ENCODE measurements around the gene SYVN1. TPM values are rescaled to one million over a fixed set of nuclear protein-coding genes. Genes with fewer than 3 reads are reported as not detected.

The SYVN1 gene
- total RNA-seq, 2 experiments from 2014 or later = 24.5 to 26.2 TPM

DNA sequence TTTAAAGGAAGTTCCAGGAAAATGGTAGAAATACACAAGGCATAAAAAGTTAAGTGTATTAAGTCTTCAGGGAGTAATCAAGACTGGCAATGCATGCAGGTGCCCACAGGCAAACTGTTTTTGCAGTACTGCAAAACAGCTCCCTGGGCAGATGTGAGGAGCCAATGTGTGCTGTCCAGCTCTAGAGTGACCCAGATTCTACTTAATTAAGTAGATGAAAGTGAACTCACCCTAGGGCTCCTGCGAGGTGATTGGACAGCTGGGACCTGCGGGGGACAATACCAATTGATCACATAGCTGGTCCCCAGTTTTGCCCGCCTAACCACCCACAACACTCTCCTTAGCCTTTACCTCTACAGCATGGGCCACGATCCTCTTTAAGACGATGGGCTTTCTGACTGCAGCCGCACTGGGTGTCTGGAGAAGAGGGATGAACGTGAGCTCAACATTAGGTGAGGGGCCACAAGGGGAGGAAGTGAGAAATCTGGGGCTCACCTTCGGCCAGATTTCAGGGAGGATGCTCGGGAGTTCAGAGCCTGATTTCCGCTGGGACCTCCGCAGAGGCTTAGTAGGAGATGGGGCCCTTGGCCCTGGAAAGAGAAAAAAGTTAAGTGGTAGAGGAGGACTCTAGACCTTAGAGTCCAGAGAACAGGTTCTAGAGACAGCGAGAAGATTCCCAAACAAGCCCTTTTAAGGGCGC is 51.0 kb downstream of the SYVN1 start:
- H3K4me1 Mint-ChIP-seq (ENCODE audit: low read depth) = peaks cover 43% of the 10 kb centered on the region
- CTCF ChIA-PET = interaction anchor here (0.7 to 2.2 kb wide), 5 partner anchors 14 to 250 kb away, joined by 3 to 8 read pairs (median 3); partner anchors contain the start of gene ARL2
- peak overlapping the region; percentile 96 for H3K27ac Mint-ChIP-seq
- DNase-seq = peak; percentile 34
- peak overlapping the region; percentile 99 for H3K4me3 Mint-ChIP-seq
- intact Hi-C loops (cut with micrococcal nuclease) = loop anchor here (5.0 kb wide), 2 partner anchors 56 to 71 kb away; partner anchors contain the start of genes ARL2 and SNX15
- no peaks in the 10 kb centered on the region for H3K9me3 Mint-ChIP-seq
- POLR2A ChIA-PET = interaction anchor here (0.5 to 3.5 kb wide), 9 partner anchors 9 to 248 kb away, joined by 3 to 17 read pairs (median 4); partner anchors contain the start of genes FAU, MRPL49, SAC3D1 and VPS51
- H3K27me3 Mint-ChIP-seq = no peaks in the 10 kb centered on the region
- H3K36me3 Mint-ChIP-seq = peaks cover 57% of the 10 kb centered on the region

GRCh38 chr11:65078786-65079342 is 55.5 kb downstream of the SYVN1 start:
- POLR2A ChIA-PET = interaction anchor here (1.2 kb wide), 1 partner anchor 38 kb away, joined by 3 read pairs; the partner anchor contains the start of gene SAC3D1
- intact Hi-C loops (cut with micrococcal nuclease) = no loop called here
- H3K4me3 Mint-ChIP-seq = no peak overlapping the region

DNA sequence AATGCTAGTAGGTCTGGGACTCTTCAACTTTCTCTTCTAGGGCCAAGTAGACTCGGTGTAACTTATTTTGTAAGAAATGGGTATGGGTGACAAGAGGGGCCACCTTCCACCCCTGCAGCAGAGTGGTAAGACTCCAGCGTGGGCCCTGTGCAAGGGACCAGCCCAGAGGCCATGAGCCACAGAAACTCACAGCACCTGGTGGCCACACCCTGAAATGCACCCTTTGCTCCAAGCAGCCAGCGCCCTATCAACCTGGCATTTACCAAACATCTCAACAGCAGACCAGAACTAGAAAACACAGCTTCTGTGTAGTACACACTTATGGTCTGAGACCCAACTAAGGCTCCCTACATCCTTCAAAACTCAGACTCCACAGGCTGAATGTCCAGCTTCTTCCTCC is 56.2 kb downstream of the SYVN1 start:
- peak; percentile 74 for DNase-seq
- no peak overlapping the region for H3K4me3 Mint-ChIP-seq
- H3K9me3 Mint-ChIP-seq = no peaks in the 10 kb centered on the region
- intact Hi-C loops (cut with micrococcal nuclease) = no loop called here
- POLR2A ChIA-PET = no interaction called here
- peaks cover 61% of the 10 kb centered on the region for H3K36me3 Mint-ChIP-seq
- no peaks in the 10 kb centered on the region for H3K27me3 Mint-ChIP-seq
- CTCF ChIA-PET = interaction anchor here (0.6 to 1.8 kb wide), 4 partner anchors 33 to 230 kb away, joined by 3 to 7 read pairs (median 4); partner anchors contain the start of gene TM7SF2
- no peak overlapping the region for H3K27ac Mint-ChIP-seq
- peaks cover 30% of the 10 kb centered on the region for H3K4me1 Mint-ChIP-seq (ENCODE audit: low read depth)

More at GRCh38 chr11:65078786-65079342, 55.5 kb downstream of the SYVN1 start:
- Mint-ChIP-seq H3K9me3 (no peaks in the 10 kb centered on the region), H3K27ac (no peak overlapping the region), H3K4me1 (ENCODE audit: low read depth) (peaks cover 30% of the 10 kb centered on the region), H3K27me3 (no peaks in the 10 kb centered on the region), H3K36me3 (peaks cover 68% of the 10 kb centered on the region)
- no peak for DNase-seq
- CTCF ChIA-PET = interaction anchor here (0.6 to 1.8 kb wide), 4 partner anchors 32 to 231 kb away, joined by 3 to 7 read pairs (median 4); partner anchors contain the start of gene TM7SF2

DNA sequence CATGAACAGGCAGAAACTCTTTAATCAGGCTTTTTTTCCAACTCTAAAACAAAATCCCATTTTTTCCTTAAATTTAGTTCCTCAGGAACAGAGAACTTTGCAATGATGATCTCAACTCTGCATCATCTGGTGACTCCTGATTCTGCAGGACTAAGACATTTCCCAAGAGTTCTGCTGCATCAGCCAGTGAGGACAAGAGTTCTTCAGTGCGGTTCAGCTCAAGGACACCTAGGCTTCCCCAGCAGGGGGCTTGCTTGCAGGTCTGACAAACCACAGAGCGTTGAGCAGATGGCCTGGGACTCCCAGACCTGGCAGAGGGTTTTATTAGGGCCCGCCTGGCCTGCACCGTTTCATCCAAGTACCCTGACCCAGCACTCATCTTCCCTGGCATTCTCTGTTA is 56.9 kb downstream of the SYVN1 start:
- no peaks in the 10 kb centered on the region for H3K27me3 Mint-ChIP-seq
- H3K27ac Mint-ChIP-seq = no peak overlapping the region
- intact Hi-C loops (cut with micrococcal nuclease) = no loop called here
- ChIA-PET POLR2A (no interaction called here), CTCF (interaction anchor here (1.8 kb wide), 1 partner anchor 33 kb away, joined by 7 read pairs; the partner anchor contains the start of gene TM7SF2)
- DNase-seq = no peak
- no peak overlapping the region for H3K4me3 Mint-ChIP-seq
- H3K9me3 Mint-ChIP-seq = no peaks in the 10 kb centered on the region
- H3K4me1 Mint-ChIP-seq (ENCODE audit: low read depth) = peaks cover 23% of the 10 kb centered on the region
- peaks cover 55% of the 10 kb centered on the region for H3K36me3 Mint-ChIP-seq

Small RNA genes within 50 kb of the gene (microRNA-seq; reads per million reads assigned to microRNA genes)
- gene MIR6751 (ENCODE audit: borderline microRNAs expressed, borderline number of aligned reads, borderline replicate concordance) = not detected

Other genes starting within 250 kb of the SYVN1 start
- 10 to 100 TPM; 20.2 to 20.5 TPM for gene ATG2A, start 217.3 kb downstream of the SYVN1 start, total RNA-seq
- 10 to 100 TPM in 1 of 2 experiments, 1 to 10 TPM in 1; 9.7 to 11.9 TPM for gene PPP2R5B, start 209.8 kb downstream of the SYVN1 start, total RNA-seq
- under 1 TPM in 1 of 2 experiments, not detected in 1; 0.46 TPM for gene GPHA2, start 198.6 kb downstream of the SYVN1 start, total RNA-seq
- gene MAJIN, start 162.4 kb downstream of the SYVN1 start, total RNA-seq = under 1 TPM; 0.21 to 0.82 TPM
- gene BATF2, start 137.5 kb downstream of the SYVN1 start, total RNA-seq = under 1 TPM in 1 of 2 experiments, not detected in 1; 0.22 TPM
- gene ARL2, start 120.4 kb downstream of the SYVN1 start, total RNA-seq = 100 to 1,000 TPM; 104 to 109 TPM
- gene SNX15, start 107.1 kb downstream of the SYVN1 start, total RNA-seq = 10 to 100 TPM; 15.4 to 15.9 TPM
- 10 to 100 TPM; 14.2 to 14.7 TPM for gene SAC3D1, start 93.3 kb downstream of the SYVN1 start, total RNA-seq
- 10 to 100 TPM; 13.8 to 15.2 TPM for gene NAALADL1, start 76.0 kb downstream of the SYVN1 start, total RNA-seq
- 100 to 1,000 TPM; 111 to 112 TPM for gene CDCA5, start 50.5 kb downstream of the SYVN1 start, total RNA-seq
- 10 to 100 TPM; 28.3 to 31.3 TPM for gene ZFPL1, start 50.3 kb downstream of the SYVN1 start, total RNA-seq
- gene VPS51, start 38.3 kb downstream of the SYVN1 start, total RNA-seq = 10 to 100 TPM; 97.1 to 99.2 TPM
- gene TM7SF2, start 22.6 kb downstream of the SYVN1 start, total RNA-seq = 10 to 100 TPM; 19.2 to 21.0 TPM
- gene ZNHIT2, start 16.8 kb downstream of the SYVN1 start, total RNA-seq = 1 to 10 TPM; 9.3 to 9.7 TPM
- 1,000 to 10,000 TPM; 1,138 to 1,149 TPM for gene FAU, start 12.4 kb downstream of the SYVN1 start, total RNA-seq
- gene MRPL49, start 12.2 kb downstream of the SYVN1 start, total RNA-seq = 10 to 100 TPM; 48.5 to 52.5 TPM
- gene SPDYC, start 35.7 kb upstream of the SYVN1 start, total RNA-seq = not detected
- gene CAPN1, start 47.4 kb upstream of the SYVN1 start, total RNA-seq = 100 to 1,000 TPM; 111 to 116 TPM
- 10 to 100 TPM; 62.9 to 66.9 TPM for gene POLA2, start 127.4 kb upstream of the SYVN1 start, total RNA-seq
- under 1 TPM in 1 of 2 experiments, not detected in 1; 0.26 TPM for gene CDC42EP2, start 180.3 kb upstream of the SYVN1 start, total RNA-seq
- 10 to 100 TPM; 68.7 to 71.6 TPM for gene DPF2, start 199.3 kb upstream of the SYVN1 start, total RNA-seq
- gene TIGD3, start 220.2 kb upstream of the SYVN1 start, total RNA-seq = under 1 TPM; 0.73 to 1.00 TPM
- 10 to 100 TPM; 14.4 to 16.1 TPM for gene SLC25A45, start 248.1 kb upstream of the SYVN1 start, total RNA-seq